ENCODE data around the gene STK17B.

Gene STK17B

GRCh38 chr2:196171248-196171871, at the start of gene STK17B:
Gene STK17B, minus strand, starts transcription at chr2:196171578. Its CDS starts 8,195 bp downstream, at chr2:196163383.
- Histone ChIP-seq H2AFZ (ENCODE audit: low read depth, low read length) (peak within 1 kb of the TSS; percentile 90), H3K4me1 (ENCODE audit: insufficient read depth, low read length) (peaks cover 8% of the 10 kb centered on the region), H3K27me3 (ENCODE audit: insufficient read depth, low read length) (peaks cover 15% of the 10 kb centered on the region)

GRCh38 chr2:196220671-196221070, 49.3 kb upstream of the STK17B start:
- H3K4me1 ChIP-seq (ENCODE audit: insufficient read depth, low read length): no peaks in the 10 kb centered on the region
- H3K27me3 ChIP-seq (ENCODE audit: insufficient read depth, low read length): no peaks in the 10 kb centered on the region
- no peaks in the 10 kb centered on the region for H3K9me3 ChIP-seq (ENCODE audit: low read length)
- H3K4me3 ChIP-seq (ENCODE audit: low read length): no peak overlapping the region
- H2AFZ ChIP-seq (ENCODE audit: low read depth, low read length): no peak overlapping the region
- peaks cover 5% of the 10 kb centered on the region for H3K36me3 ChIP-seq (ENCODE audit: insufficient read depth, low read length)

More at GRCh38 chr2:196171248-196171871, at the start of gene STK17B:
- Histone ChIP-seq H3K36me3 (ENCODE audit: insufficient read depth, low read length) (no peaks in the 10 kb centered on the region), H3K4me3 (ENCODE audit: low read length) (peak within 1 kb of the TSS; percentile 65), H3K9me3 (ENCODE audit: low read length) (no peaks in the 10 kb centered on the region)

- H3K9me3 ChIP-seq (ENCODE audit: low read length): no peaks in the 10 kb centered on the region
- no peak overlapping the region for H2AFZ ChIP-seq (ENCODE audit: low read depth, low read length)
- H3K36me3 ChIP-seq (ENCODE audit: insufficient read depth, low read length): peaks cover 5% of the 10 kb centered on the region
- no peaks in the 10 kb centered on the region for H3K27me3 ChIP-seq (ENCODE audit: insufficient read depth, low read length)
- no peaks in the 10 kb centered on the region for H3K4me1 ChIP-seq (ENCODE audit: insufficient read depth, low read length)
- no peak overlapping the region for H3K4me3 ChIP-seq (ENCODE audit: low read length)
Measured at GRCh38 chr2:196219671-196220070, 48.3 kb upstream of the STK17B start.

- H3K27me3 ChIP-seq (ENCODE audit: insufficient read depth, low read length): no peaks in the 10 kb centered on the region
- no peak overlapping the region for H2AFZ ChIP-seq (ENCODE audit: low read depth, low read length)
- no peak overlapping the region for H3K4me3 ChIP-seq (ENCODE audit: low read length)
- no peaks in the 10 kb centered on the region for H3K9me3 ChIP-seq (ENCODE audit: low read length)
- H3K36me3 ChIP-seq (ENCODE audit: insufficient read depth, low read length): peaks cover 5% of the 10 kb centered on the region
- no peaks in the 10 kb centered on the region for H3K4me1 ChIP-seq (ENCODE audit: insufficient read depth, low read length)
Measured at GRCh38 chr2:196218106-196218505, 46.7 kb upstream of the STK17B start.

- Histone ChIP-seq H3K4me3 (ENCODE audit: low read length) (no peak overlapping the region), H3K27me3 (ENCODE audit: insufficient read depth, low read length) (no peaks in the 10 kb centered on the region), H3K4me1 (ENCODE audit: insufficient read depth, low read length) (no peaks in the 10 kb centered on the region), H3K9me3 (ENCODE audit: low read length) (no peaks in the 10 kb centered on the region), H2AFZ (ENCODE audit: low read depth, low read length) (no peak overlapping the region), H3K36me3 (ENCODE audit: insufficient read depth, low read length) (peaks cover 5% of the 10 kb centered on the region)
Measured at GRCh38 chr2:196217116-196217515, 45.7 kb upstream of the STK17B start.

- peaks cover 5% of the 10 kb centered on the region for H3K36me3 ChIP-seq (ENCODE audit: insufficient read depth, low read length)
- H3K9me3 ChIP-seq (ENCODE audit: low read length): no peaks in the 10 kb centered on the region
- H3K4me3 ChIP-seq (ENCODE audit: low read length): no peak overlapping the region
- no peak overlapping the region for H2AFZ ChIP-seq (ENCODE audit: low read depth, low read length)
- peaks cover 7% of the 10 kb centered on the region for H3K4me1 ChIP-seq (ENCODE audit: insufficient read depth, low read length)
- H3K27me3 ChIP-seq (ENCODE audit: insufficient read depth, low read length): no peaks in the 10 kb centered on the region
Measured at GRCh38 chr2:196215376-196215775, 44.0 kb upstream of the STK17B start.

GRCh38 chr2:196214156-196214555, 42.8 kb upstream of the STK17B start:
- no peaks in the 10 kb centered on the region for H3K36me3 ChIP-seq (ENCODE audit: insufficient read depth, low read length)
- H2AFZ ChIP-seq (ENCODE audit: low read depth, low read length): no peak overlapping the region
- H3K4me1 ChIP-seq (ENCODE audit: insufficient read depth, low read length): peaks cover 7% of the 10 kb centered on the region
- no peaks in the 10 kb centered on the region for H3K27me3 ChIP-seq (ENCODE audit: insufficient read depth, low read length)
- H3K4me3 ChIP-seq (ENCODE audit: low read length): no peak overlapping the region
- H3K9me3 ChIP-seq (ENCODE audit: low read length): no peaks in the 10 kb centered on the region

- Histone ChIP-seq H3K27me3 (ENCODE audit: insufficient read depth, low read length) (no peaks in the 10 kb centered on the region), H3K4me3 (ENCODE audit: low read length) (no peak overlapping the region), H3K36me3 (ENCODE audit: insufficient read depth, low read length) (no peaks in the 10 kb centered on the region), H3K9me3 (ENCODE audit: low read length) (no peaks in the 10 kb centered on the region), H2AFZ (ENCODE audit: low read depth, low read length) (no peak overlapping the region), H3K4me1 (ENCODE audit: insufficient read depth, low read length) (peaks cover 7% of the 10 kb centered on the region)
Measured at GRCh38 chr2:196213252-196213980, 42.0 kb upstream of the STK17B start.

GRCh38 chr2:196208915-196209314, 37.5 kb upstream of the STK17B start:
- no peaks in the 10 kb centered on the region for H3K36me3 ChIP-seq (ENCODE audit: insufficient read depth, low read length)
- H3K4me1 ChIP-seq (ENCODE audit: insufficient read depth, low read length): peaks cover 7% of the 10 kb centered on the region
- H3K27me3 ChIP-seq (ENCODE audit: insufficient read depth, low read length): no peaks in the 10 kb centered on the region
- H3K9me3 ChIP-seq (ENCODE audit: low read length): no peaks in the 10 kb centered on the region
- no peak overlapping the region for H3K4me3 ChIP-seq (ENCODE audit: low read length)
- H2AFZ ChIP-seq (ENCODE audit: low read depth, low read length): no peak overlapping the region

- no peaks in the 10 kb centered on the region for H3K36me3 ChIP-seq (ENCODE audit: insufficient read depth, low read length)
- H3K9me3 ChIP-seq (ENCODE audit: low read length): no peaks in the 10 kb centered on the region
- H2AFZ ChIP-seq (ENCODE audit: low read depth, low read length): no peak overlapping the region
- no peaks in the 10 kb centered on the region for H3K27me3 ChIP-seq (ENCODE audit: insufficient read depth, low read length)
- no peak overlapping the region for H3K4me3 ChIP-seq (ENCODE audit: low read length)
- peaks cover 7% of the 10 kb centered on the region for H3K4me1 ChIP-seq (ENCODE audit: insufficient read depth, low read length)
Measured at GRCh38 chr2:196206804-196207203, 35.4 kb upstream of the STK17B start.

GRCh38 chr2:196205881-196206435, 34.6 kb upstream of the STK17B start:
- no peak overlapping the region for H2AFZ ChIP-seq (ENCODE audit: low read depth, low read length)
- peaks cover under 1% of the 10 kb centered on the region for H3K36me3 ChIP-seq (ENCODE audit: insufficient read depth, low read length)
- no peak overlapping the region for H3K4me3 ChIP-seq (ENCODE audit: low read length)
- no peaks in the 10 kb centered on the region for H3K27me3 ChIP-seq (ENCODE audit: insufficient read depth, low read length)
- no peaks in the 10 kb centered on the region for H3K9me3 ChIP-seq (ENCODE audit: low read length)
- H3K4me1 ChIP-seq (ENCODE audit: insufficient read depth, low read length): peaks cover under 1% of the 10 kb centered on the region

- Histone ChIP-seq H3K9me3 (ENCODE audit: low read length) (no peaks in the 10 kb centered on the region), H3K36me3 (ENCODE audit: insufficient read depth, low read length) (peaks cover 4% of the 10 kb centered on the region), H3K4me1 (ENCODE audit: insufficient read depth, low read length) (no peaks in the 10 kb centered on the region), H3K27me3 (ENCODE audit: insufficient read depth, low read length) (no peaks in the 10 kb centered on the region), H3K4me3 (ENCODE audit: low read length) (no peak overlapping the region), H2AFZ (ENCODE audit: low read depth, low read length) (no peak overlapping the region)
Measured at GRCh38 chr2:196205011-196205766, 33.8 kb upstream of the STK17B start.
